Measurements from ENCODE around the gene SH3RF3. TPM values are rescaled to one million over a fixed set of nuclear protein-coding genes. Genes with fewer than 3 reads are reported as not detected.

SH3RF3 gene
- total and polyA plus RNA-seq, 10 of the 15 experiments (the other 5 are each of a cell fraction or from before 2014, with no cell fraction given), result 0.08 to 8.8 (median 2.3) TPM

- CTCF ChIA-PET, result no interaction called here
- 0 out of 2 replicates have a peak, but pooled peaks cover 3% of the 10 kb centered on the region for H3K4me1 ChIP-seq (ENCODE audit: control insufficient read depth, insufficient read depth, low read length)
- in situ Hi-C loops (cut with MboI), result no loop called here
- no peak overlapping the region for H3K9ac ChIP-seq (ENCODE audit: control insufficient read depth, insufficient read depth, low read length)
- no peak for FAIRE-seq
- no peaks in the 10 kb centered on the region for H3K27me3 ChIP-seq (replicated peaks in 1 of 2; ENCODE audit: control insufficient read depth in 2 of 2, insufficient read depth in 2 of 2, low read length in 1 of 2)
- no peak overlapping the region for H2AFZ ChIP-seq (ENCODE audit: control insufficient read depth, low read depth, low read length)
- no peaks in the 10 kb centered on the region for H3K79me2 ChIP-seq (ENCODE audit: control insufficient read depth, insufficient read depth, low read length)
- ATAC-seq, result no peak
- no peak overlapping the region for H3K4me3 ChIP-seq
- intact Hi-C loops (cut with micrococcal nuclease; ENCODE audit: unreplicated experiment), result no loop called here
- 57% methylated on average over 22 of the region's 22 CpGs for WGBS (ENCODE audit: insufficient coverage, insufficient replicate concordance, low lambda C conversion rate, missing lambda C conversion rate)
- H3K9me3 ChIP-seq (replicated peaks; ENCODE audit: control insufficient read depth, insufficient read depth, low read length), result no peaks in the 10 kb centered on the region; the same call in 2 of the 3 replicates
- no peak overlapping the region for H3K27ac ChIP-seq (ENCODE audit: control insufficient read depth, insufficient read depth)
- no peaks in the 10 kb centered on the region for H4K20me1 ChIP-seq (ENCODE audit: control insufficient read depth, insufficient read depth)
- POLR2A ChIA-PET, result no interaction called here
- H3K36me3 ChIP-seq (ENCODE audit: control insufficient read depth in 2 of 2, insufficient read depth in 2 of 2, low read length in 1 of 2), result no peaks in the 10 kb centered on the region
- SMC1A ChIA-PET (ENCODE audit: uncharacterized antibody, unreplicated experiment), result interaction anchor here (1.1 kb wide), 1 partner anchor 20 kb away, joined by 3 read pairs; no protein-coding TSS in a partner anchor
- no TSS peak for BruUV-seq (replicated peaks)
- RAD21 ChIA-PET (ENCODE audit: unreplicated experiment), result no interaction called here
- DNase-seq (ENCODE audit: low read depth, low spot score), result no peak
- no peak overlapping the region for H3K4me2 ChIP-seq (ENCODE audit: control insufficient read depth, insufficient read depth)
- TF ChIP-seq CEBPZ (IDR thresholded peaks at IDR 0.05; ENCODE audit: low read depth, low read length) (no peak), REST (IDR thresholded peaks at IDR 0.05; ENCODE audit: low read depth, low read length) (no peak), MLLT1 (IDR thresholded peaks at IDR 0.05) (no peak), TCF12 (IDR thresholded peaks at IDR 0.05; ENCODE audit: low read depth, low read length) (no peak), BRCA1 (IDR thresholded peaks at IDR 0.05; ENCODE audit: low read depth, low read length) (no peak), RFX5 (IDR thresholded peaks at IDR 0.05; ENCODE audit: low read depth, low read length) (no peak), PBX3 (IDR thresholded peaks at IDR 0.05; ENCODE audit: insufficient replicate concordance, low read depth, low read length) (no peak), MYC (IDR thresholded peaks at IDR 0.05; ENCODE audit: insufficient read depth, insufficient read length, insufficient replicate concordance, low read length, severe bottlenecking) (no peak), SREBF2 (IDR thresholded peaks at IDR 0.05; ENCODE audit: low read length) (no peak), TCF3 (IDR thresholded peaks at IDR 0.05; ENCODE audit: borderline replicate concordance, insufficient read depth, low read depth, low read length) (no peak), STAT1 (conservative IDR thresholded peaks at IDR 0.05) (no peak)
These were observed 225.1 kb downstream of the SH3RF3 start for GRCh38 chr2:109353806-109354745.

Data from GM12878 (cell line).